Neural cell (in vitro differentiated cells): ENCODE results near the gene KDM1B. TPM values are rescaled to one million over a fixed set of nuclear protein-coding genes. Genes with fewer than 3 reads are reported as not detected.

ENCODE experiments used
- H2AFZ ChIP-seq: fragments of 200-600, 300-800 bp; sonication (generic), shearing (Covaris generic); 2 replicates; pipeline ENCODE4 v1.6.0; 2014; ENCODE audit warnings: low read depth, mild to moderate bottlenecking, antibody characterized with exemption, low read length, moderate library complexity
- H3F3A ChIP-seq: fragments of 200-600 bp; shearing (Covaris generic); 2 replicates; pipeline ENCODE4 v1.6.1; 2016; ENCODE audit warnings: mild to moderate bottlenecking, moderate library complexity, mixed read lengths, antibody characterized with exemption, low read length; ENCODE audit not compliant: insufficient read depth, poor library complexity, severe bottlenecking
- H3K27ac ChIP-seq: fragments of 200-600, 300-800 bp; sonication (generic), shearing (Covaris generic); 2 replicates; pipeline ENCODE4 v1.5.1; 2014; ENCODE audit warnings: mild to moderate bottlenecking, low read length, moderate library complexity
- H3K27me3 ChIP-seq: fragments of 300-800, 200-600 bp; sonication (generic), shearing (Covaris generic); 2 replicates; pipeline ENCODE4 v1.6.0; 2014; ENCODE audit warnings: mild to moderate bottlenecking, low read depth, low read length, moderate library complexity; ENCODE audit not compliant: insufficient read depth
- H3K36me3 ChIP-seq: fragments of 300-800, 200-600 bp; sonication (generic), shearing (Covaris generic); 2 replicates; pipeline ENCODE4 v1.5.1; 2014; ENCODE audit warnings: mild to moderate bottlenecking, antibody characterized with exemption, low read length, moderate library complexity; ENCODE audit not compliant: insufficient read depth
- H3K4me2 ChIP-seq: fragments of 300-800, 200-600 bp; sonication (generic), shearing (Covaris generic); 2 replicates; pipeline ENCODE4 v1.6.0; 2014; ENCODE audit warnings: mild to moderate bottlenecking, low read length
- H3K4me3 ChIP-seq: fragments of 300-800, 200-600 bp; sonication (generic), shearing (Covaris generic); 2 replicates; pipeline ENCODE4 v1.5.1; 2014; ENCODE audit warnings: mild to moderate bottlenecking, low read length, moderate library complexity
- H3K79me2 ChIP-seq: fragments of 200-600 bp; shearing (Covaris generic); replicated peaks from 2 replicates; pipeline ENCODE4 v1.6.0; 2014; ENCODE audit warnings: mild to moderate bottlenecking, low read length, moderate library complexity; ENCODE audit not compliant: insufficient read depth
- H3K9ac ChIP-seq: fragments of 300-800, 200-600 bp; sonication (generic), shearing (Covaris generic); 2 replicates; pipeline ENCODE4 v1.6.1; 2016; ENCODE audit warnings: mild to moderate bottlenecking, low read length, mixed read lengths
- H3K9me2 ChIP-seq: fragments of 200-600 bp; shearing (Covaris generic); 2 replicates; pipeline ENCODE4 v1.6.1; 2016; ENCODE audit warnings: mild to moderate bottlenecking, low read length, mixed read lengths; ENCODE audit not compliant: insufficient read depth
- H3K9me3 ChIP-seq: fragments of 200-600, 300-800 bp; sonication (generic), shearing (Covaris generic); 2 replicates; pipeline ENCODE4 v1.6.1; 2016; ENCODE audit warnings: mild to moderate bottlenecking, mixed run types, low read length, moderate library complexity, mixed read lengths
- H4K20me1 ChIP-seq: fragments of 200-600 bp; shearing (Covaris generic); 2 replicates; pipeline ENCODE4 v1.6.1; 2016; ENCODE audit warnings: mild to moderate bottlenecking, mixed run types; ENCODE audit not compliant: insufficient read depth
- EP300 ChIP-seq: fragments of 450-650 bp; conservative IDR thresholded peaks from 2 replicates; pipeline ENCODE4 v1.6.1; 2014; ENCODE audit warnings: antibody characterized with exemption, mild to moderate bottlenecking, moderate library complexity; ENCODE audit not compliant: poor library complexity, severe bottlenecking
- EZH2 ChIP-seq: fragments of 200-600, 300-800 bp; shearing (Covaris generic), sonication (generic); IDR thresholded peaks from 2 replicates; pipeline ENCODE4 v1.6.1; 2014; ENCODE audit warnings: antibody characterized with exemption, low read length, borderline replicate concordance, mild to moderate bottlenecking; ENCODE audit not compliant: insufficient read depth, poor library complexity, severe bottlenecking
- MXI1 ChIP-seq: fragments of 450-650 bp; conservative IDR thresholded peaks from 2 replicates; pipeline ENCODE4 v1.6.1; 2014; ENCODE audit warnings: antibody characterized with exemption, mild to moderate bottlenecking; ENCODE audit not compliant: poor library complexity, severe bottlenecking
- POLR2AphosphoS5 ChIP-seq: IDR thresholded peaks from 2 replicates; pipeline ENCODE4 v1.6.1; 2012
- RAD21 ChIP-seq: fragments of 450-650 bp; conservative IDR thresholded peaks from 2 replicates; pipeline ENCODE4 v1.6.1; 2014; ENCODE audit warnings: antibody characterized with exemption, mild to moderate bottlenecking, moderate library complexity
- SMC3 ChIP-seq: fragments of 450-650 bp; conservative IDR thresholded peaks from 2 replicates; pipeline ENCODE4 v1.6.1; 2014; ENCODE audit warnings: antibody characterized with exemption, mild to moderate bottlenecking, moderate library complexity; ENCODE audit not compliant: poor library complexity
- TAF1 ChIP-seq: IDR thresholded peaks from 2 replicates; pipeline ENCODE4 v1.6.1; 2012; ENCODE audit warnings: low read depth
- polyA plus RNA-seq: library from polyadenylated mRNA; depleted of rRNA; stranded (reverse); fragments of >200 nt; gene quantifications from 2 replicates; pipeline ENCODE4 v1.2.3, GENCODE V29; 2014
- TF ChIP-seq, protein P1 (sequence below): fragments of 450-650 bp; IDR thresholded peaks from 2 replicates; pipeline ENCODE4 v1.5.1; 2014; ENCODE audit warnings: antibody characterized with exemption, mild to moderate bottlenecking, moderate library complexity; ENCODE audit not compliant: poor library complexity, severe bottlenecking
- TF ChIP-seq, protein P2 (sequence below): IDR thresholded peaks from 2 replicates; pipeline ENCODE4 v1.6.1; 2012; ENCODE audit warnings: borderline replicate concordance

KDM1B gene
- polyA plus RNA-seq, 1 donor from 2014 or later, result 24.5 TPM

- Histone ChIP-seq H3K4me3 (no peak overlapping the region), H3K27me3 (no peaks in the 10 kb centered on the region), H3K9ac (no peak overlapping the region), H3K27ac (no peak overlapping the region), H3K79me2 (no peaks in the 10 kb centered on the region), H4K20me1 (no peaks in the 10 kb centered on the region), H3K4me2 (no peak overlapping the region), H3K36me3 (no peaks in the 10 kb centered on the region), H3F3A (no peaks in the 10 kb centered on the region), H3K9me3 (no peaks in the 10 kb centered on the region), H2AFZ (no peak overlapping the region), H3K9me2 (no peaks in the 10 kb centered on the region)
- no peak for TF ChIP-seq EZH2
- TF ChIP-seq, protein P1, sequence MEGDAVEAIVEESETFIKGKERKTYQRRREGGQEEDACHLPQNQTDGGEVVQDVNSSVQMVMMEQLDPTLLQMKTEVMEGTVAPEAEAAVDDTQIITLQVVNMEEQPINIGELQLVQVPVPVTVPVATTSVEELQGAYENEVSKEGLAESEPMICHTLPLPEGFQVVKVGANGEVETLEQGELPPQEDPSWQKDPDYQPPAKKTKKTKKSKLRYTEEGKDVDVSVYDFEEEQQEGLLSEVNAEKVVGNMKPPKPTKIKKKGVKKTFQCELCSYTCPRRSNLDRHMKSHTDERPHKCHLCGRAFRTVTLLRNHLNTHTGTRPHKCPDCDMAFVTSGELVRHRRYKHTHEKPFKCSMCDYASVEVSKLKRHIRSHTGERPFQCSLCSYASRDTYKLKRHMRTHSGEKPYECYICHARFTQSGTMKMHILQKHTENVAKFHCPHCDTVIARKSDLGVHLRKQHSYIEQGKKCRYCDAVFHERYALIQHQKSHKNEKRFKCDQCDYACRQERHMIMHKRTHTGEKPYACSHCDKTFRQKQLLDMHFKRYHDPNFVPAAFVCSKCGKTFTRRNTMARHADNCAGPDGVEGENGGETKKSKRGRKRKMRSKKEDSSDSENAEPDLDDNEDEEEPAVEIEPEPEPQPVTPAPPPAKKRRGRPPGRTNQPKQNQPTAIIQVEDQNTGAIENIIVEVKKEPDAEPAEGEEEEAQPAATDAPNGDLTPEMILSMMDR, result no peak
- TF ChIP-seq, protein P2, sequence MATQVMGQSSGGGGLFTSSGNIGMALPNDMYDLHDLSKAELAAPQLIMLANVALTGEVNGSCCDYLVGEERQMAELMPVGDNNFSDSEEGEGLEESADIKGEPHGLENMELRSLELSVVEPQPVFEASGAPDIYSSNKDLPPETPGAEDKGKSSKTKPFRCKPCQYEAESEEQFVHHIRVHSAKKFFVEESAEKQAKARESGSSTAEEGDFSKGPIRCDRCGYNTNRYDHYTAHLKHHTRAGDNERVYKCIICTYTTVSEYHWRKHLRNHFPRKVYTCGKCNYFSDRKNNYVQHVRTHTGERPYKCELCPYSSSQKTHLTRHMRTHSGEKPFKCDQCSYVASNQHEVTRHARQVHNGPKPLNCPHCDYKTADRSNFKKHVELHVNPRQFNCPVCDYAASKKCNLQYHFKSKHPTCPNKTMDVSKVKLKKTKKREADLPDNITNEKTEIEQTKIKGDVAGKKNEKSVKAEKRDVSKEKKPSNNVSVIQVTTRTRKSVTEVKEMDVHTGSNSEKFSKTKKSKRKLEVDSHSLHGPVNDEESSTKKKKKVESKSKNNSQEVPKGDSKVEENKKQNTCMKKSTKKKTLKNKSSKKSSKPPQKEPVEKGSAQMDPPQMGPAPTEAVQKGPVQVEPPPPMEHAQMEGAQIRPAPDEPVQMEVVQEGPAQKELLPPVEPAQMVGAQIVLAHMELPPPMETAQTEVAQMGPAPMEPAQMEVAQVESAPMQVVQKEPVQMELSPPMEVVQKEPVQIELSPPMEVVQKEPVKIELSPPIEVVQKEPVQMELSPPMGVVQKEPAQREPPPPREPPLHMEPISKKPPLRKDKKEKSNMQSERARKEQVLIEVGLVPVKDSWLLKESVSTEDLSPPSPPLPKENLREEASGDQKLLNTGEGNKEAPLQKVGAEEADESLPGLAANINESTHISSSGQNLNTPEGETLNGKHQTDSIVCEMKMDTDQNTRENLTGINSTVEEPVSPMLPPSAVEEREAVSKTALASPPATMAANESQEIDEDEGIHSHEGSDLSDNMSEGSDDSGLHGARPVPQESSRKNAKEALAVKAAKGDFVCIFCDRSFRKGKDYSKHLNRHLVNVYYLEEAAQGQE, result no peak
- no peak for TF ChIP-seq TAF1
These were observed 27.3 kb downstream of the KDM1B start for GRCh38 chr6:18182568-18182967.

DNA sequence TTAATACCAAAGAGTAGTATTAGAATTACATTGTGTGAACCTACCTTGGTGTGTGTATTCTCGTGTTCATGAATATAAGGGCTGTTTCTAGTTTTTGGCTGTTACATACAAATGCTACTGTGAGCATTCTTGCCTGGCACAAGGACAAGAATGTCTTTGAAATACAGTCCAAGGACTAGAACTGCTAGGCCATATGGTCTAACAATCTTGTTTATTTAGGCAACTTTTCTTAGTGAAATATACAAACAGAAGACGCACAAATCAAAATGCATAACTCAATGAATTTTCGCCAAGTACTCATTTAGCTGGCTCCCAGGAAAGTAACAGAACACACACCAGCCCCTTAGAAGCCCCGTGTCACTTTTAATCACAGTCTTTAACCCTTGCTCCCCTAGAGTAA is 28.5 kb downstream of the KDM1B start:
- Histone ChIP-seq H4K20me1 (no peaks in the 10 kb centered on the region), H3F3A (no peaks in the 10 kb centered on the region), H3K79me2 (no peaks in the 10 kb centered on the region), H3K4me3 (no peak overlapping the region), H3K9me3 (no peaks in the 10 kb centered on the region), H3K27me3 (no peaks in the 10 kb centered on the region), H3K27ac (no peak overlapping the region), H3K36me3 (no peaks in the 10 kb centered on the region), H3K4me2 (no peak overlapping the region), H3K9me2 (no peaks in the 10 kb centered on the region), H2AFZ (no peak overlapping the region), H3K9ac (no peak overlapping the region)
- no peak for TF ChIP-seq RAD21
- no peak for TF ChIP-seq EZH2
- TF ChIP-seq MXI1, result no peak
- TF ChIP-seq, protein P2, result no peak
- no peak for TF ChIP-seq TAF1
- TF ChIP-seq, protein P1, result no peak
- no peak for TF ChIP-seq POLR2AphosphoS5
- no peak for TF ChIP-seq EP300
- TF ChIP-seq SMC3, result no peak
